ENCODE measurements around the gene KLHL26. TPM values are rescaled to one million over a fixed set of nuclear protein-coding genes. Genes with fewer than 3 reads are reported as not detected.

Gene KLHL26
- total and polyA plus RNA-seq, 9 of the 15 experiments (the other 6 are each of a cell fraction or from before 2014, with no cell fraction given): 0.13 to 13.3 (median 1.4) TPM

- TF ChIP-seq ATF7 (IDR thresholded peaks at IDR 0.05) (peak; percentile 27; the same call in 1 of the 2 replicates), VEZF1 (CRISPR knock-in tag; IDR thresholded peaks at IDR 0.05) (peak; percentile 75), DEAF1 (CRISPR knock-in tag; IDR thresholded peaks at IDR 0.05) (0 out of 2 replicates have a peak, but pooled peaks have one; percentile 11), E2F4 (CRISPR knock-in tag; IDR thresholded peaks at IDR 0.05; ENCODE audit: low read depth) (no peak), RB1 (IDR thresholded peaks at IDR 0.05; ENCODE audit: low read depth) (peak; percentile 93), ZNF41 (CRISPR knock-in tag; conservative IDR thresholded peaks at IDR 0.05) (no peak), ZNF398 (CRISPR knock-in tag; IDR thresholded peaks at IDR 0.05) (no peak), ZNF639 (CRISPR knock-in tag; conservative IDR thresholded peaks at IDR 0.05 in 1 of 2, IDR thresholded peaks at IDR 0.05 in 1 of 2) (0 out of 4 replicates have a peak, but pooled peaks of 1 of the 2 experiments have one; percentile 34), CBX2 (IDR thresholded peaks at IDR 0.05; ENCODE audit: insufficient read depth, low read length, poor library complexity, severe bottlenecking) (no peak), ATF1 (CRISPR knock-in tag; IDR thresholded peaks at IDR 0.05) (no peak), ATF1 (tag; IDR thresholded peaks at IDR 0.05) (0 out of 2 replicates have a peak, but pooled peaks have one; percentile 25), ZNF347 (CRISPR knock-in tag; IDR thresholded peaks at IDR 0.05; ENCODE audit: low read depth) (no peak), SP1 (CRISPR knock-in tag; IDR thresholded peaks at IDR 0.05) (0 out of 2 replicates have a peak, but pooled peaks have one; percentile 19), POLR2G (IDR thresholded peaks at IDR 0.05; ENCODE audit: low read depth, low read length) (peak; percentile 78), BHLHE40 (IDR thresholded peaks at IDR 0.05; ENCODE audit: low read length) (peak; percentile 67), ZNF77 (CRISPR knock-in tag; IDR thresholded peaks at IDR 0.05) (no peak), PHF8 (IDR thresholded peaks at IDR 0.05; ENCODE audit: borderline replicate concordance, low read length) (peak; percentile 23; the same call in 1 of the 2 replicates), TAF1 (IDR thresholded peaks at IDR 0.05; ENCODE audit: control insufficient read depth, extremely low read depth, insufficient read depth, low read length, severe bottlenecking) (no peak), SRSF9 (IDR thresholded peaks at IDR 0.05; ENCODE audit: borderline replicate concordance, low read depth, low read length) (no peak)
These were observed 42.6 kb upstream of the KLHL26 start (continued) for GRCh38 chr19:18594096-18594823.
